RKO (cell line): ENCODE results near the gene RNF112.

Source experiments
- DNase-seq: peaks from one replicate; pipeline ENCODE4 v3.0.0-alpha.2; 2016; ENCODE audit warnings: low spot score

Gene RNF112

DNA sequence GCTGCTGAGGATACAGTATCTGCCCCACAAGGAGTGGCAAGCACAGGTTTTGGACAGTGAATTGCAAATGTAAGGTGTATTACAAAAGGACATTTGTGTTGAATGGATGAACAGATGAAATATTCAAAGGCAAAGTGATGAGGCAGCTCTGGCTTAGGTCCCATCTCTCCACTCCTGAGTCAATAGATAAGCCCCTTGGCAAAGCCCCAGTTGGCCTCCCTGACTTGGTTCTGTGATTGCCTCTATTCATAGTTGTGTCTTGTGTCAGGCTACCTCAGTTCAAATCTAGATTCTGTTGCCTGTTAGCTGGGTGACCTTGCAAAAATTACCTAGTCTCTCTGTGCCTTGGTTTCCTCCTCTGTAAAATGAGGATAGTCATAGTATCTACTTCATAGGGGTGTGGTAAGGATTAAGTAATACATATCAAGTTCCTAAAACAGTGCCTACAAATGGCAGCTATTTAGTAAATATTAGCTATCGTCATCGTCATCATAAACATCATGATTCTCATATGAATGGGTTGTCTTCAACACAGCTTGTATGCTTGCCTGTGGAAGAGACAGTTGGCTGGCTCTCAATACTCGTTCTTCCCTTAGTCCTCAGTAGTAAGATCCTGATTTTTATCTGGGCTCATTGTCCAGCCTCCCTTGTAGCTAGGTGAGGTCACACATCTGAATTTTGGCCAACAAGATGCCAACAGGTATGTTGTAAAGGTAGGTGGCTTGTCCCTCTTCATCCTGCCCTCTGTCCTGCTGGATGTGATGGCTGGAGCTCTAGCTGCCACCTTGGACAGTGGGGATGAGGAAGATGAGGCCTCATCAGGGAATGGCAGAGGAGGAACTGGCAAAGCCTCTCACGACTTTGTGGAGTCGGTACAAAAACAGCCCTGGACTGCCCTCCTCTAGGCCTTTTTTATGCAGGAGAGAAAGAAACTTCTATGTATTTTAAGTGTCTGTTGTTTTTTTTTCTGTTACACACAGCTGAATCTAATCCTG is 21.9 kb upstream of the RNF112 start:
- DNase-seq: no peak

DNA sequence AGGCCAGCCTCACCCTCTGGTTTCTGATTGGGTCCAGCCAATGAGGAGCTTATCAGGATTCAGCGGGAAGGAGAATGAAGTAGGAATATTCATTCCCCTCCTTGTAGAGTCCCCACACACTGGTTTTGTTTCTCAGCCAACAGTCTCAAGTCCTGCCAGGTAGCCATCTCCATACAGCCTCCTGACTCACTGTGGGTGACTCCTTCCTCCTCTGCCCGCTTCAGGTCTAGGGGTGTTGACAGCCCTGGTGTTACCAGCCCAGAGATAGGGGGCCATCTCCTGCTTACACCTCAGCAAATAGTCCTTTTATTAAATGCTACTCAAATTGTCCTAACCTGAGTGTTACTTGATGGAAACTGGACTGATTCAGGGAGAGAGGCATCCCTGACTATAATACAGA is 20.1 kb upstream of the RNF112 start:
- no peak for DNase-seq

DNA sequence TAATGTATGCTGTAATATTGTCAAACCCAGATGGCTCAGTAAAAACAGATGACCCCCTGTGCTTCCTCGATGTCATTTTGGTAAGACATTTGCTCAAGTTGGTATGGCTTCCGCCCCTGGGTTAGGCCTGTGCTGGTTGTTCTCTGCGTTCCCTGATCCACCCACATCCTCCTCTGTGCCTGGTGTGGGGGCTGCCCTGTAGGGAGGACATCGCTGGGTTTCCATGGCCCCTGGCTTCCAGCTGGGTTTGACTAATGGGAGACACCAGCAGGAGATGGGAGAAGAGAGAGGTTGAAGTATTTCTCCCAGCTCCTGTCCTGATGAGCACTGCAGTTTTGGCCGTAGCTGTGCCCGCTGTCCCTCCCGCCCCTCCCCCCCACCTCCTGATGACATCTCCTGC is 19.6 kb upstream of the RNF112 start:
- DNase-seq: no peak

DNA sequence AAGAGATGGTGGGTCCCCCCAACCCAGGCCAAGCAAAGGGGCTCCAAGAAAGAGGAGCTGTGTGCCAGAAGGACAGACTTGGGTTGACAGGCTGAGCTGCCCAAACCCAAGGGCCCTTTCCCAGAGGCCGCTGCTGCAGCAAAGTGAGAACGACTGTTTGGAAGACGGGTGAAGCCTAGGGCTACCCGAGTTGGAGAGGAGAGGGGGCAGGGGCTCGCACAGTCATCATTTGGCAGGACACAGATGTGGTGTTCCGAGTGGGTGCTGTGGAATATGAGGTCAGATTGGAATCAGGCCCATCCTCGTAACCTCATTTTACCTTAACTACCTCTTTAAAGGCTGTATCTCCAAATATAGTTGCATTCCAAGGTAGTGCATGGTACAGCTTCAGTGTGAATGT is 18.7 kb upstream of the RNF112 start:
- no peak for DNase-seq

DNA sequence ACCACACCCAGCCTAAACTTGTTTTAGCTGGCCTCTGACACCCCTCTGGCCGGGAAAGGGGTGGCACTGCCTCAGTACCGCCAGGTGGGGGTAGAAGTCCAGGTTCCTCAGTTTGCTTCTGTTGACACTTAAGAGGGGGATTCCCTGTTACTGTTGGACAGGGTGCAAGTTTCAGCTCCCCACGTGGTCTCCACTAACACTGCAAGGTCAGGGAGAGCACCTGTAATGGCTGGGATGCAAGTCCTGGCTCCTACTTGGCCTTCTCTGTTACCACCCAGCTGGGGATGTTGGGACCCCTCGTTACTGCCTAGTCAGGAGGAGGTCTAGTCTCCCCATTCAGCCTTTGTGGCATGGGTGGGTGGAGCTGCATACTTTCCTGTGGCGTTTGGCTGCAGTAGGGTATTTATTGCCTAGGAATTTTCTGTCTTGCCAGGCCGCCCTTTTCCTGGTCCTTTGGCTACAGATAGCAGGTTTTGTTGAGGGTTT is 13.4 kb upstream of the RNF112 start:
- DNase-seq: no peak

DNA sequence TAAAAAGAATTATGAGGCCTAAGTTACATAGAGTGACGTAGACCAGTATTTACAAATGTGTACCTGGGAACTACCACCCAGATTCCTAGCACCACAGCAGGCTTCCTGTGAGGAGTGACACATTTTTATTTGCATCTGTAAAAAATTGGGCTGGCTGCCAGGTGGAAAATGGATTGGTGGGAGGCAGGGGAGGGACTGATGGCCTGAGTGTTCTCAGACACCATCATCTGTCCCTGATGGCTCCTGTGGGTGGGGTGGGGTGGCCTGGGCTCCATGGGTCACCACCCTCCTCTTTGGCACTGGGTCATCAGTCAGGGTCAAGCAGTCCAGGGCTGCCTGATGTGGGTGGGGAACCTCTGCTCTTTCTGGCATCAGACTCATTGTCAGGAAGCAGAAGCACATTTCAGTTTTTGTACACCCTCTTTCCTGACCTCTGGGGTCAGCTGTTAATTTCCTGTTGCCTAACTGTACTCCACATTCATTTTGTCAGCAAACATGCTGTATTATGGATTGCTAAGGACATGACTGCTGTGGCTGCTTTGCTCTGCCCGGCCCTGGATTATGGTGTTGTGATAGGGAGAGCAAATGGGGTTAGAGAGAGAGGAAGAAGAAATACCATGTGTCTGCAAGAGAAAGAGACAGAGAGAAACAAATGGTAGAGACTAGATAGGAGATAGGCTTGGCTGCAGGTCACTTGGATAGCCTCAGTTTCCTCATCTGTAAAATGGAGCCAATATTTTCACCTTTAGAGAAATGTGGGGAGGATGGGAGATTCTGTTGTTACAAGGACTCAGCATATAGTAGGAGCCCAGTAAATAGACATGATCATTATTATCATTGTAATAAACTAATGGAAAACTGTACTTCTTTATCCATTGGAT is 12.5 kb upstream of the RNF112 start:
- no peak for DNase-seq

DNA sequence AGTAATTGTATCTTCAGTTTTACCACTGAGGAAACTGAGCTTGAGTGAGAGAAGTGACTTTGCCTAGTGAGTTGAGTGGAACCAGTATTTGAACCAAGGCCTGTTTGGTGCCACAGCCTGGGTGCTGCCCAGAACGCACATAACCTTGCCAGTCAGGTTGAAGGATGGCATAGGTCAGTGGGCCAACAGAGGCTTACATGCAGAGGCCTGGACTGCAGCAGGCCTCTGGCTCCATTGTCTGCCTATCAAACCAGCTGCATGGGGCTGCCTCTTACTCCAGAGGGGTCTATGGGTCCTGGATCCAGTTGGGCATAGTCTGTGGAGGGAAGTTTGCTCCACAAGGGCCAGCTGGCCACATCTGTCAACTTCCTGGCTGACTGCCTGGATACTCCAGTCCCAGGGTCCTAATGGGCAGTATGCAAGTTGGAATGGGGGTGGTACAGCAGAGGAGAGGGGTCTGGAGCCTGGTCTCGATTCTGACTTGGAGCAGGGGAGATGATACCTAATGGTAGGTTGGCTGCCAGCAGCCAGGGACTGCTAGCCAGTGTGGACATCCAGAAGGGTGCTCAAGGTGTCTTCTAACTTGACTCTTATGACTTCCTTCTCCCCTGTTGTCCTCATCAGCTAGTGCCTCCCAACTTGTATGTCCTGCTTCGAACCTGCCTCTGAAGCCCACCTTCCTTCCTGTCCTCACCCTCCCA is 11.1 kb upstream of the RNF112 start:
- DNase-seq: no peak

DNA sequence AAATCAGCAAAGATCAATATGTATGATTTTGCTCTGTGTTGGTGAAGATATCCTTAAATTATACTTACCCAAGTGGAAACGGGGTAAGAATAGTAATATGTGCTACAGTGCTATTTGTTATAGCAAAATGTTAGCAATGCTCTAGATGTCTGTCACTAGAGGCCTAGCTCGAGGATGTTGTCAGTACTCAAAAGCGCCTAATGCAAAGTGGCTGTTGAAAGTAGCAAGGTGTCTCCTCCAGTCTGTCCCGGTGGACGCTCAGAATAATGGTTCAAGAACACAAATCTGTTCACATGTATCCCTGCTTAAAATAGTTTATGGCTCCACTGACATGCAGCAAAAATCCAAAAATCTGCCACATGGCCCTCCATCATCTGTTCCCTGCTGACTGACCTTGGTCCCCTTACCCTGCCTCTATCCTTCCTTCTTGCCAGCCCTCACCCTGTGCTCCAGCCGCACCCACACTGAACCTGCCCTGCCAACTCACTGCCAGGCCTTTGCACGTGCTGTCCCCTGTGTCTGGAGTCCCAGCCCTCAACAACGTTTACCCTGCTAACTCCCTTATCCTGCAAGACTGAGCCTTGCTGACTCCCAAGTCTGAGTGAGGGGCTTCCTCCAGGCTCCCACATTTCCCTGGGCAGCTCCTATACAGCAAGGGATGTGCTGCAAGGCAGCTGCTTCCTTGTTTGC is 9.6 kb upstream of the RNF112 start:
- DNase-seq: no peak

DNA sequence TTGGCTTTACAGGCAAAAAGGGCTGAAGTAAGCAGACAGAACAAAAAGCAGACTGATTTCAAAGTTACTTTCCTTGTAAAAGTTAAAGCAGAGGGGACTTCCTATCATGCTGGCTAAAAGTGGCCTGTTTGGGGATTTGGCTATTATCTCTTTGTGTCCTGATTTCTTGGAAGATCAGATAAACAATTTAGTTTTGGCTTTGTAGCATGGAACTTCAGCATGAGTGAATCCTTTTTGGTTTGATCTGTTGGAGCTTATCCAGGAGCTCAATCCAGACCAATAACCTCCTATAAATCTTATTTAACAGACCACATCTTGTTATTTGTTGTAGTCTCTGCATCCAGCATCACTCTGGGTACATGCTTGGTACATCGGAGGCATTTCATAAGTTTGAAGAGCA is 8.9 kb upstream of the RNF112 start:
- DNase-seq: no peak

DNA sequence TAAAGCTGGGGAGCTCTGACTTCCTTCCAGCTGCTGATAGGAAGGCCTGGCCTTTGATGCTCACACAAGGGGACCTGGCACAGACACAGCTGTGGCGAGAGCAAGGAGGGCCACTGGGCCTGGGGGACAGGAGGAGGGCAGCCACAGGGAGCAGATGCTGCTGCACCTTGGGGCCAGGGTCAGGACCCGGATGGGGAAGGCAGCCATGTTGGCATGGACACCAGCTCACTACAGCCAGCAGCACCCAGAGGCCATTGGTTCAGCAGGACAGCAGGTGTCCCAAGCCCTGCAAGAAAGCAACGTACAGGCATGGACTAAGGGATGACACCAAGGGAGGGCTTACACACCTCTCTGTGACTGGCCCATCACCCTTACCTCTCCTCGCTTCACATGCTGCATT is 8.0 kb upstream of the RNF112 start:
- DNase-seq: no peak

DNA sequence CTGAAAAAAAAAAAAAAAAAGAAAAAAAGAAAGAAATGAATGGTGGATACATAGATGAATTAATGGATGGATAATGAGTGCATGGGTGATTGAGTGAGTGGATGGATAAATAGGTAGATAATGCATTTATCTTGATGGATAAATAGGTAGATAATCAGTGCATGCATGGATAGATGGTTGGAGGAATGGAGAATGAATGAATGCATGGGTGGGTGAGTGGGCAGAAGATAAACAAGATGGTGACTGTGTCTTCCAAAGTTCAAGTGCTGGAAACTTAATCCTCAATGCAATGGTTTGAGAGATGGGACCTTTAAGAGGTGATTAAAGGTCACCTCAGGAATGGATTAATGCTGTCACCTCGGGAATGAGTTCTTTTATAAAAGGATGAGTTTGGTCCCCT is 6.8 kb upstream of the RNF112 start:
- DNase-seq: no peak

DNA sequence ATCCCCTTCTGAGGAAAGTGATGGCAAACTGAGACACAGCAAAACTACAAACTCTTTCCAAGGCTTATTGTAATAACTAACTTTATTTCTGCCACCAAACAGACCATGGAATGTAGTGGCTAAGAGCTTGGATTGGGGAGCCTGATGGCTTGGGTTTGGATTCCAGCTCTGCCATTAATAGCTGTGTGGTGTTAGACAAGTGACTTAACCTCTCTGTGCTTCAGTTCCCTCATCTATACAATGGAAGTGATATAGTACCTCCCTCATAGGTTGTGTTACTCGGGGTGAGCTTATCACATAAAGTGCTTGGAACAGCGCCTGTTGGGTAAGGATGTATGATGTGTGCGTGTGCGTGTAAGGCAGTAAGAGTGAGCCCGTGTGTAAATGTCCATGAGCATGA is 5.9 kb upstream of the RNF112 start:
- DNase-seq: no peak

DNA sequence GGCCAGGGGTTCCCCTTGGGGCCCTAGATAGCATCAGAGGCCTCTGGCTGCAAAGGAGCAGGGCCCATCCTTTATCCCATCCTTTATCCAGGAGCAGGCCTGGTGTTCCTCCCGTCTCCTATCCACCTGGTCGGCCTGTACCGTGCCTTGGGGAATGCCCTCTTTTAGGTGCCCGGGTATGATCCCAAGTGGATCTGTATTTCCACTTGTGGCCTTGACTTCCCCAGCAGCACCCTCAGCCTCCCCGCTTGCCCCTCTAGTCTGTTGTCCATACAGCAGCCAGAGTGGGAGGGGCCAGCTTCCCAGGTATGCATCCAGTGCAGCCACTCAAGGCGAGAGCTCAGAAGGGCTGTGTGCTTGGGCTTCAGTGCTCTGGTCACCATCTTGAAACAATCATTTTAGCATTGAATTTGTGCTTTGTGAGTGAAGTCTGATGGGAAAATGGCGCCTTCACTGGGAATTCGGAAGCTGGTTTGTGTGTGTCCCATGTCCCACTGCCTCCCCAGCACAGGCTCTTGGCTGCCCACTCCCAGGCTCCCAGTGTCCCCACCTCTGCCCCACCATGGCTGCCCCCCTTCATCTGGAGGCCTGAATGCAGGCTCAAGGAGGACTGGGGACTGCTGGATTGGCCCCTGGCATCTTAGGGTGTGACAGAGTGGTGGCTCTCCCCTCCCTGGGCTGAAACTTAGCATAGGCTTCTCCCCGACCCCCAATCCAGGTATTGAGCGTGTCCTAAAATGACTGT is 3.3 kb upstream of the RNF112 start:
- DNase-seq: no peak

DNA sequence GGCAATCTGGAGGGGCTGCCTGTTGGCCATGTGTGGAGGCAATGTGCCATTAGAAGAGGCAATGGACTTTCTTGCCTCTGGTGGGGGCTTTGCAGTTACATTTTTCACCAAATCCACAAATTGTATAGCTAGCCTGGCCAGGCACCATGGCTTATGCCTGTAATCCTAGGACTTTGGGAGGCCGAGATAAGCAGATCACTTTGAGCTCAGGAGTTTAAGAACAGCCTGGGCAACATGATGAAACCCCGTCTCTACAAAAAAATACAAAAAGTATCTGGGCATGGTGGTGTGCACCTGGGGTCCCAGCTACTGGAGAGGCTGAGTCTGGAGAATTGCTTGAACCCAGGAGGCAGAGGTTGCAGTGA is 2.7 kb upstream of the RNF112 start:
- no peak for DNase-seq

DNA sequence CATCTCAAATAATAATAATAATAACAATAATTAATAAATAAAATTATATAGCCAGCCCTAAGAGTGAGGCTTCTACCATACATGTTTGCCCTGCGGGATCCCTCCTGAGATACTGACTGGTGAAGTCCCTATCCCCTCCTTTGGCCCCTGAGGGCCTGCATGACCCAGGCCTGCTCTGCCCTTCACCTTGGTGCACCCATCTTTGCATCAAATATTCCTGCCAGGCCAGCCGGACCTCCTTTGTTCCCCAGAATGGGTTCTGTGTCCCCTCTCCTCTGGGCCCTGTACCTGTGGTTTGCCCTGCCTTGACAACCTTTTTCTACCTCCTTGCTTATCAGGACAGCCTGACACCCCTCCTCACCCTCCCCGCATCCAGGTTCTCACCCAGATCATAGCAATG is 2.0 kb upstream of the RNF112 start:
- no peak for DNase-seq

DNA sequence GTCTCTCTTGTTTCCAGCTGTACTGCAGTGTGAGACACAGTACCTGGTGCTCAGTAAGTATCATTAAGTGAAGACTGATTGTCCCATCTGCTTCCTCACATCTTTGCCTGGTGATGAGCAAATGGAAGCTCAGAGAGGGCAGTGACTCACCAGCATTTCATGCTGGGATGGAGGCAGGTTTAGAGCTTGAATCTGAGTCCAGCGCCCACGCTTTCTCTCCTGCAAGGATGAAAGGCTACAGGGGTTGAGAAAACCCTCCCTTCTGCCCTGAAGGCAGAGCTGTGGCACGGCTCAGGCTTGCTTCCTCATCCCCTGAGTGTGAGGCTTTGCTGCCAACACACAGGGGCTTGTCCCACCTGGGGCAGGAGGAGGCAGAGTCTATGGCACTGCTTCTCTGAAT is 1.5 kb upstream of the RNF112 start:
- DNase-seq: peak; percentile 50

DNA sequence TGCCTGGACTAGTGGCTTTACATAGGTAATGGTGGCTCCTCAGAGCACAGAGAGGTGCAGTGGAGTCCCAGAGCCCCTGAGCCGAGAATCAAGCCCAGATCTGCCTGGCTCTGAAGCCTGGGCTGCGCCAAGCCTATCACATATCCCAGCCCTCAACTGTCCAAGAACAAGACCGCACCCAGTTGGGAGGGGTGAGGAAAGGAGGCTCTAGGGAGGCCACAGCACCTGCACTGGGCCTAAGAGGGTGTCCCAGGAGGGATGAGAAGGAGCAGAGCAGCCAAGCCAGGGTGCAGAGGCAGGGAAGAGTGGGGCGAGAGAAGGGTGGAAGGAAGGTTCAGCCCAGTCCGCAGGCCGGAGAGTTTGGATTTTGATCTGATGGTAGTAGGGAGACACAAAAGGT is 941 bp upstream of the RNF112 start:
- DNase-seq: no peak

DNA sequence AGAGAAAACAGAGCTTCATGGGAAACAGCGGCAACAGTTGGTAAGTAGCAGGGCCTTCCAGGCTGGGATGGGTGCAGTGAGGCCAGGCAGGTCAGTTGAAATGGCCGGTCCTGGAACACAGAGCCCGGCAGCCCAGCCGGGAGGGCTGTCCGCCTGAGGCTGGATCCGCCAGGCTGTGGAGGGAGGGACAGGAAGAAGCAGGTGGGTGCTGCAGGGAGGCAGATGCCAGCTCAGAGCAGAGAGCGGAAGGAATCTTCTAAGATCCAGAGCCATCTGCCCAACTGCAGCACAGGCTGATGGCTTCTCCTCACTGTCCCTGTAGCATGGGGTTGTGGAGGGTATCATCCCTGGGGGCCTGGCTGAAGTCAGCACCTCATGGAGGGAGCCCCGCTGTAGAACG is 599 bp downstream of the RNF112 start:
- DNase-seq: no peak

DNA sequence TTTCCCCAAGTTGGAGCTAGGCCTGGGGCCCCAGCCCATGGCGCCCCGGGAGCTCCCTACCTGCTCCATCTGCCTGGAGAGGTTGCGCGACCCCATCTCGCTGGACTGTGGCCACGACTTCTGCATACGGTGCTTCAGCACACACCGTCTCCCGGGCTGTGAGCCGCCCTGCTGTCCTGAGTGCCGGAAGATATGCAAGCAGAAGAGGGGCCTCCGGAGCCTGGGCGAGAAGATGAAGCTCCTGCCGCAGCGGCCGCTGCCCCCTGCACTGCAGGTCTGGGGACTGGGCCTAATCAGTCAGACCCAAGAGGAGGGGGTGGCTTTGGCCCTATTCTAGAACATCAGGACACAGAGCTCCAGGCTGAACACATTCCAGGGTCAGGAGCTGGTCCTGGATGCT is 1.5 kb downstream of the RNF112 start:
- no peak for DNase-seq

DNA sequence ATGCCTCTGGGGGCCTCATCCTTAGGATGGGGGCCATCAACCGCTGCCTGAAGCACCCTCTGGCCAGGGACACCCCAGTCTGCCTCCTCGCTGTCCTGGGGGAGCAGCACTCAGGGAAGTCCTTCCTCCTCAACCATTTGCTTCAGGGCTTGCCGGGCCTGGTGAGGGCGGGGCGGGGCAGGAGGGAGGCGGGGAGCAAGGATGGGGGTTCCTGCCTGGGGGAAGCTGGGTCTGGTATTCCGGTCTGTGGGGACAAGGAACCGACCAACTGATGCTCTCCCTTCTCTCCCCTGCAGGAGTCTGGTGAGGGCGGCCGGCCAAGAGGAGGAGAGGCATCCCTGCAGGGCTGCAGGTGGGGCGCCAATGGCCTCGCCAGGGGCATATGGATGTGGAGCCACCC is 2.0 kb downstream of the RNF112 start:
- no peak for DNase-seq

DNA sequence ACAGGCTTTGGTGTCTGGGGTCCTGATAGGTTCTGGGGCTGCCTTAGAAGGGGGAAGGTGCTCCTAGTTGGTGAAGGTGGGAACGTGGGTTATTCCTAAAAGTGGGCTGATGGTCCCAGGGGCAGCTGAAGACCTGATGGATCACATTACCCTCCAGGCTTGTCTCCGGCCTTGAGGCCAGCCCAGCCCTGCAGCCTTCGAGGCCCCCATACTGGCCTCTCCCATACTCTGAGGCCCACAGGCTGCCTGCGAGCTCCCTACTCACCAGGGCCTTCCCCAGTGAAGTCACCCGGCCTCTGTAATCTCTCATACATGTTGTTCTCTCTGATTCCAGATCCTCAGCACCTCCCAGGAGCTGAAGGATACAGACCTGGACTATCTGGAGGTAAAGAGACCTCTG is 2.7 kb downstream of the RNF112 start:
- no peak for DNase-seq
